ENCODE measurements around the gene MCM3. TPM values are rescaled to one million over a fixed set of nuclear protein-coding genes. Genes with fewer than 3 reads are reported as not detected.

Gene MCM3
- total RNA-seq, 1 experiment from 2014 or later = 191 TPM

DNA sequence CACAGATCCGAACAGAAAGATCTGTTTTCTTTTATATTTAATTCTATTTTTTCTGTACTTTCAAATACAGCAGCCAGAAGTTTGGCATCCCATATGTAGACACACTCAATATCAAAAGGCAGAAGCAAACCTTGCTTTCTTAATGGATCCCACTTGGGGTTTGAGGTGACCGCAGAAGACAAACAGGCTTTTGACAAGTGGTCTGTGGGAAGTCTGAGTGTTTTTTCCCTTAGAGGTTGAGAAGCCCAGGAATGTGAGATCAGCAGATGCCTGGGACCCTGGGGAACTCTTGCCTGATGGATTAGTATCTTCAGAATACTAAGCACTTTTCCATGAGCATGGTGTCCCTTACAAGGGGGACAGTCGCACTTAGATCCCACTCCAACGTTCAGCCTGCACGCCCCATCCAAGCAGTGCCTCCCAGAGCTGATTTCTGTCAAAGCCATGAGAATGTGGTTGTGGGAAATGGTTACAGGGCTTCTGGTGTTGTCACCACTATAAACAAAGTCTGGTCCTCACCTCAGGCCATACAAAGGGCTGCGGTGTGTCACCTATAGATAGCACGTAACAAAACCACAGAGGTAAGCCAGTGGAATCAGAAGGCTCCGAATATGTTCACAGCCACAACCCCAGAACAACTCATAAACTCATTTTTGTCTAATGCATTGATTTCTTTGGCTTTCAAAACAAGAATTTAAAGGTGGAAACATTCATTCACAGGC, 53.0 kb downstream of the MCM3 start:
- TF ChIP-seq SIN3A (IDR thresholded peaks at IDR 0.05; ENCODE audit: low read depth) (no peak), CBX3 (IDR thresholded peaks at IDR 0.05; ENCODE audit: low read depth) (no peak), RAD21 (IDR thresholded peaks at IDR 0.05; ENCODE audit: low read depth) (no peak), JUND (IDR thresholded peaks at IDR 0.05) (no peak), TCF7L2 (IDR thresholded peaks at IDR 0.05; ENCODE audit: borderline replicate concordance, extremely low read depth, insufficient read depth, insufficient read length) (no peak), EZH2phosphoT487 (IDR thresholded peaks at IDR 0.05; ENCODE audit: borderline replicate concordance) (no peak), EGR1 (IDR thresholded peaks at IDR 0.05; ENCODE audit: low read depth) (no peak), FOSL1 (IDR thresholded peaks at IDR 0.05; ENCODE audit: low read depth) (no peak), ZFX (IDR thresholded peaks at IDR 0.05) (no peak), SP1 (IDR thresholded peaks at IDR 0.05; ENCODE audit: low read depth) (no peak), EZH2 (IDR thresholded peaks at IDR 0.05) (no peak)
- TF ChIP-seq, protein P1, sequence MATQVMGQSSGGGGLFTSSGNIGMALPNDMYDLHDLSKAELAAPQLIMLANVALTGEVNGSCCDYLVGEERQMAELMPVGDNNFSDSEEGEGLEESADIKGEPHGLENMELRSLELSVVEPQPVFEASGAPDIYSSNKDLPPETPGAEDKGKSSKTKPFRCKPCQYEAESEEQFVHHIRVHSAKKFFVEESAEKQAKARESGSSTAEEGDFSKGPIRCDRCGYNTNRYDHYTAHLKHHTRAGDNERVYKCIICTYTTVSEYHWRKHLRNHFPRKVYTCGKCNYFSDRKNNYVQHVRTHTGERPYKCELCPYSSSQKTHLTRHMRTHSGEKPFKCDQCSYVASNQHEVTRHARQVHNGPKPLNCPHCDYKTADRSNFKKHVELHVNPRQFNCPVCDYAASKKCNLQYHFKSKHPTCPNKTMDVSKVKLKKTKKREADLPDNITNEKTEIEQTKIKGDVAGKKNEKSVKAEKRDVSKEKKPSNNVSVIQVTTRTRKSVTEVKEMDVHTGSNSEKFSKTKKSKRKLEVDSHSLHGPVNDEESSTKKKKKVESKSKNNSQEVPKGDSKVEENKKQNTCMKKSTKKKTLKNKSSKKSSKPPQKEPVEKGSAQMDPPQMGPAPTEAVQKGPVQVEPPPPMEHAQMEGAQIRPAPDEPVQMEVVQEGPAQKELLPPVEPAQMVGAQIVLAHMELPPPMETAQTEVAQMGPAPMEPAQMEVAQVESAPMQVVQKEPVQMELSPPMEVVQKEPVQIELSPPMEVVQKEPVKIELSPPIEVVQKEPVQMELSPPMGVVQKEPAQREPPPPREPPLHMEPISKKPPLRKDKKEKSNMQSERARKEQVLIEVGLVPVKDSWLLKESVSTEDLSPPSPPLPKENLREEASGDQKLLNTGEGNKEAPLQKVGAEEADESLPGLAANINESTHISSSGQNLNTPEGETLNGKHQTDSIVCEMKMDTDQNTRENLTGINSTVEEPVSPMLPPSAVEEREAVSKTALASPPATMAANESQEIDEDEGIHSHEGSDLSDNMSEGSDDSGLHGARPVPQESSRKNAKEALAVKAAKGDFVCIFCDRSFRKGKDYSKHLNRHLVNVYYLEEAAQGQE (IDR thresholded peaks at IDR 0.05; ENCODE audit: low read depth) = no peak
- TF ChIP-seq, protein P2, sequence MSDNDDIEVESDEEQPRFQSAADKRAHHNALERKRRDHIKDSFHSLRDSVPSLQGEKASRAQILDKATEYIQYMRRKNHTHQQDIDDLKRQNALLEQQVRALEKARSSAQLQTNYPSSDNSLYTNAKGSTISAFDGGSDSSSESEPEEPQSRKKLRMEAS (IDR thresholded peaks at IDR 0.05) = no peak
- Histone ChIP-seq H3K27ac (ENCODE audit: low read depth, low read length) (no peak overlapping the region), H3K79me2 (ENCODE audit: insufficient read depth, low read length) (no peaks in the 10 kb centered on the region), H3K27me3 (ENCODE audit: insufficient read depth, low read length) (no peaks in the 10 kb centered on the region), H3K9me3 (ENCODE audit: control insufficient read depth in 1 of 2, insufficient read depth in 1 of 2, low read depth in 1 of 2, low read length in 2 of 2) (no peaks in the 10 kb centered on the region), H3K4me1 (ENCODE audit: control insufficient read depth in 1 of 2, insufficient read depth in 2 of 2, low read length in 2 of 2) (peaks cover 0 to 7% of the 10 kb centered on the region in 2 experiments; a peak in 2 of 4 replicates), H3K36me3 (ENCODE audit: control insufficient read depth in 1 of 2, insufficient read depth in 2 of 2, low read length in 2 of 2) (no peaks in the 10 kb centered on the region), H3K4me2 (ENCODE audit: low read length) (no peak overlapping the region), H4K20me1 (ENCODE audit: insufficient read depth) (no peaks in the 10 kb centered on the region), H3K9me2 (ENCODE audit: insufficient read depth) (no peaks in the 10 kb centered on the region), H2AFZ (ENCODE audit: low read depth, low read length, poor library complexity, severe bottlenecking) (no peak overlapping the region), H3K9ac (ENCODE audit: low read length) (no peak overlapping the region), H3K4me3 (replicated peaks in 1 of 2; ENCODE audit: low read depth in 1 of 2, low read length in 2 of 2) (no peak overlapping the region)
- ChIA-PET CTCF (interaction anchor here (1.4 to 1.6 kb wide), 2 partner anchors 18 to 69 kb away, joined by 3 to 7 read pairs; no protein-coding TSS in a partner anchor), RAD21 (ENCODE audit: low non-redundant PET in 1 of 2, low total read pairs in 2 of 2, uncharacterized antibody in 2 of 2, unreplicated experiment in 2 of 2) (interaction anchor here in 1 of 2 experiments (1.8 kb wide), 1 partner anchor 18 kb away, joined by 4 read pairs; no protein-coding TSS in a partner anchor), POLR2A (no interaction called here)
- intact Hi-C loops (cut with micrococcal nuclease) = no loop called here
- BruUV-seq (replicated peaks) = no TSS peak
- DNase-seq (ENCODE audit: low read depth, low spot score) = no peak
- ATAC-seq = no peak
